ENCODE results near the gene CSMD2.

DNA sequence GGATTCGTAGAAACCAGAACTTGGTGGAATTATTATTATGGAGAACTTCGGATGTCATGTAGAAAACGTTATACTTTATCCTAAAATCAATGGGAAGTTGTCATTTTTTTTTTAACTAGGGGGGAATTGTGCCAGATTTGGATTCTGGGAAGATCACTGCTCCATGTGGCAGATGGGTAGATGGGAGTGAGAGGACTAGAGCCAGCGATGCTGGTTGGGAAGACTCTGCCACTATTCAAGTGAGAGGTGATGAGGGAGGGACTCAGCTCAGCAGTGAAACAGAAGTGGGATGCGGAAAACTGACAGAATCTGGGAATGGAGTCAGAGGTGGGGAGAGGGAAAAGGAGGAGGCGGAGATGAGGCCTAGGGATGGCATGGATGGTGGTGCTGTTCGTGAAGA, 382.3 kb downstream of the CSMD2 start:
- TF ChIP-seq, protein P1, sequence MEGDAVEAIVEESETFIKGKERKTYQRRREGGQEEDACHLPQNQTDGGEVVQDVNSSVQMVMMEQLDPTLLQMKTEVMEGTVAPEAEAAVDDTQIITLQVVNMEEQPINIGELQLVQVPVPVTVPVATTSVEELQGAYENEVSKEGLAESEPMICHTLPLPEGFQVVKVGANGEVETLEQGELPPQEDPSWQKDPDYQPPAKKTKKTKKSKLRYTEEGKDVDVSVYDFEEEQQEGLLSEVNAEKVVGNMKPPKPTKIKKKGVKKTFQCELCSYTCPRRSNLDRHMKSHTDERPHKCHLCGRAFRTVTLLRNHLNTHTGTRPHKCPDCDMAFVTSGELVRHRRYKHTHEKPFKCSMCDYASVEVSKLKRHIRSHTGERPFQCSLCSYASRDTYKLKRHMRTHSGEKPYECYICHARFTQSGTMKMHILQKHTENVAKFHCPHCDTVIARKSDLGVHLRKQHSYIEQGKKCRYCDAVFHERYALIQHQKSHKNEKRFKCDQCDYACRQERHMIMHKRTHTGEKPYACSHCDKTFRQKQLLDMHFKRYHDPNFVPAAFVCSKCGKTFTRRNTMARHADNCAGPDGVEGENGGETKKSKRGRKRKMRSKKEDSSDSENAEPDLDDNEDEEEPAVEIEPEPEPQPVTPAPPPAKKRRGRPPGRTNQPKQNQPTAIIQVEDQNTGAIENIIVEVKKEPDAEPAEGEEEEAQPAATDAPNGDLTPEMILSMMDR (IDR thresholded peaks at IDR 0.05) = no peak
- no peak for TF ChIP-seq POLR2A (IDR thresholded peaks at IDR 0.05)
